RKO (cell line): ENCODE measurements around the gene AHCYL1.
"Not testable (repeated sequence)": the region's sequence is repeated elsewhere in the genome, so short reads cannot be mapped to it uniquely, and the experiment has no call there.

Experiments
- DNase-seq: peaks from one replicate; pipeline ENCODE4 v3.0.0-alpha.2; 2016; ENCODE audit warnings: low spot score

The AHCYL1 gene

GRCh38 chr1:109984456-109985246 is at the start of gene AHCYL1:
TSS of gene AHCYL1 (plus strand) at chr1:109984765. CDS start at chr1:109985053, 288 bp downstream.
- peak; percentile 98 for DNase-seq

GRCh38 chr1:109935451-109935900 is 49.1 kb upstream of the AHCYL1 start:
- DNase-seq, result no peak

GRCh38 chr1:109937738-109938137 is 46.8 kb upstream of the AHCYL1 start:
- DNase-seq, result no peak

GRCh38 chr1:109938556-109938955 is 46.0 kb upstream of the AHCYL1 start:
- DNase-seq, result no peak

- DNase-seq, result no peak
These were observed 42.1 kb upstream of the AHCYL1 start for GRCh38 chr1:109942434-109942833.

GRCh38 chr1:109944541-109944940 is 40.0 kb upstream of the AHCYL1 start:
- DNase-seq, result no peak

- DNase-seq, result no peak
These were observed 38.1 kb upstream of the AHCYL1 start for GRCh38 chr1:109946511-109946910.

GRCh38 chr1:109947582-109948284 is 36.8 kb upstream of the AHCYL1 start:
- no peak for DNase-seq

- no peak for DNase-seq
These were observed 36.3 kb upstream of the AHCYL1 start for GRCh38 chr1:109948285-109948630.

- no peak for DNase-seq
These were observed 34.5 kb upstream of the AHCYL1 start for GRCh38 chr1:109950038-109950437.

- DNase-seq, result no peak
These were observed 34.1 kb upstream of the AHCYL1 start for GRCh38 chr1:109950509-109950908.

GRCh38 chr1:109951501-109951900 is 33.1 kb upstream of the AHCYL1 start:
- not testable (repeated sequence) for DNase-seq

- DNase-seq, result no peak
These were observed 30.5 kb upstream of the AHCYL1 start for GRCh38 chr1:109954041-109954512.

GRCh38 chr1:109959632-109959973 is 25.0 kb upstream of the AHCYL1 start:
- no peak for DNase-seq

GRCh38 chr1:109959974-109960744 is 24.4 kb upstream of the AHCYL1 start:
- DNase-seq, result no peak

GRCh38 chr1:109960745-109961094 is 23.8 kb upstream of the AHCYL1 start:
- no peak for DNase-seq

- no peak for DNase-seq
These were observed 20.7 kb upstream of the AHCYL1 start for GRCh38 chr1:109963864-109964263.

GRCh38 chr1:109969146-109969829 is 15.3 kb upstream of the AHCYL1 start:
- no peak for DNase-seq

- DNase-seq, result no peak
These were observed 14.7 kb upstream of the AHCYL1 start for GRCh38 chr1:109969907-109970306.

GRCh38 chr1:109971559-109971958 is 13.0 kb upstream of the AHCYL1 start:
- no peak for DNase-seq

- no peak for DNase-seq
These were observed 10.4 kb upstream of the AHCYL1 start for GRCh38 chr1:109974191-109974590.

GRCh38 chr1:109975718-109976117 is 8.8 kb upstream of the AHCYL1 start:
- DNase-seq, result peak; percentile 21
